GM21825 (cell line): ENCODE data around the gene DHX16.

Experiments used
- ATAC-seq: cut with Tn5 transposase; IDR thresholded peaks from one replicate; pipeline ENCODE4 v1.9.1; 2021; ENCODE audit warnings: mild to moderate bottlenecking, moderate library complexity; ENCODE audit not compliant: unreplicated experiment

DHX16 gene

GRCh38 chr6:30640481-30640880 lies 32.3 kb downstream of the DHX16 start:
- no peak for ATAC-seq

DNA sequence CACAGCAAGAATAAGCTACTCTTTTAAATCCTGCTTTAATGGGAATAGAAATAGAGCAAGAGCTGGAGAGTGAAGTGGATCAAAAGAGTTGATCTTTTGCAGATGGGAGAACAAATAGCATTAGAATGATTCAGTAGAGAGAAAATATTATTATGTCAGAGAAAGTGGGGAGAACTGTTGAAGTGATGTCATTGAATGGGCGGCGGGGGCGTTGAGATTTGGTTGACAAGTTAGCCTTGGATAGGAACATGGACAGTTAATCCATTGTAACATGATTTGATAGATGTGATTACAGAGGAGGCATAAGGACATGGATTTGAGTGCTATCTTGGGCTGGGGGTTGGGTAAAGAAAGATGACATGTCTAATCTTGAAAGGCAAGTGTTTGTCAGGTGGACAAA lies 37.0 kb downstream of the DHX16 start:
- ATAC-seq = no peak

- peak; percentile 82 for ATAC-seq
Observed at GRCh38 chr6:30626484-30627366, 46.1 kb downstream of the DHX16 start, which contains the start of gene ATAT1. Gene ATAT1 (plus strand): TSS chr6:30626874.

- no peak for ATAC-seq
Observed at GRCh38 chr6:30625511-30625910, 47.3 kb downstream of the DHX16 start.

DNA sequence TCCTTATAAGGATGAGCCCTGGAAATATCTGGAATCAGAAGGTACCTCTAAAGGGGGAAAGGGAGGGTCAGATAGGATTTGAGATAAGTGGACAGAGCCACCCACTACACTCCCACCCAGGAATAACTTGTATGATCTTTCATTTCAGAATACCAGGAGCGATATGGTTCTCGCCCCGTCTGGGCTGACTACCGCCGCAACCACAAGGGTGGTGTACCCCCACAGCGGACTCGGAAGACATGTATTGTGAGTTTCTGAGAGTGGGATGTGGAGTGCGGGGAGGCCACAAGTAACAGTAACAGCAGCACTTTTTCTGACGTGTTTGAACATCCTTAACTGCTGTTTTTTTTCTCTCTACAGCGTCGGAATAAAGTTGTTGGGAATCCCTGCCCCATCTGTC lies 53.2 kb downstream of the DHX16 start:
- no peak for ATAC-seq

DNA sequence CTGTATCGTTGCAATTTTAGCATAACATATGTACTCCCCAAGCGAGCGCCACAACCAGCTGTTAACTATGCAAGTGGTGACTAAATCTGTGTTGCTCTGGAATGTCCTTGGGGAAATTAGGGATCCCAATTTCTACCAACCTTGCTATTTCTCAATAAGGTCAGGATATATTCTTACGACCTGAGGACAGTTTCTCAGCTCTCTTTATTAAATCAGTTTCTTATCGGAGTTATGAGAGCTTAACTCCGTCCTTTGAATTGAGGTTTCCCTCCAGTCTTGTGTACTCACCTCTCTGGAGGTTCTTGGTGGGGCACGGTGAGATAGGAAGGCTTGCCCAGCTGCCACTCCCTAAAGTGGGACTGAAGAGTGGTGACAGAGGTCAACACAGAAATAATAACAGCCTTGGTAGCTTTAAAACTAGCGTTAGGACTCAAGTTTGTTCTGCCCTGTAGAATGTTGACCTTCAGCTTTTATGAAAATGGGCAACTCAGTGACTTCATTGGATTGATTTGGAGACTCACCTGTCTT lies 54.5 kb downstream of the DHX16 start:
- no peak for ATAC-seq

GRCh38 chr6:30617565-30618269 lies 55.1 kb downstream of the DHX16 start, which contains the start of gene MRPS18B:
Gene MRPS18B (plus strand): TSS chr6:30617840. CDS start chr6:30617866, 26 bp downstream.
- ATAC-seq = peak; percentile 70

DNA sequence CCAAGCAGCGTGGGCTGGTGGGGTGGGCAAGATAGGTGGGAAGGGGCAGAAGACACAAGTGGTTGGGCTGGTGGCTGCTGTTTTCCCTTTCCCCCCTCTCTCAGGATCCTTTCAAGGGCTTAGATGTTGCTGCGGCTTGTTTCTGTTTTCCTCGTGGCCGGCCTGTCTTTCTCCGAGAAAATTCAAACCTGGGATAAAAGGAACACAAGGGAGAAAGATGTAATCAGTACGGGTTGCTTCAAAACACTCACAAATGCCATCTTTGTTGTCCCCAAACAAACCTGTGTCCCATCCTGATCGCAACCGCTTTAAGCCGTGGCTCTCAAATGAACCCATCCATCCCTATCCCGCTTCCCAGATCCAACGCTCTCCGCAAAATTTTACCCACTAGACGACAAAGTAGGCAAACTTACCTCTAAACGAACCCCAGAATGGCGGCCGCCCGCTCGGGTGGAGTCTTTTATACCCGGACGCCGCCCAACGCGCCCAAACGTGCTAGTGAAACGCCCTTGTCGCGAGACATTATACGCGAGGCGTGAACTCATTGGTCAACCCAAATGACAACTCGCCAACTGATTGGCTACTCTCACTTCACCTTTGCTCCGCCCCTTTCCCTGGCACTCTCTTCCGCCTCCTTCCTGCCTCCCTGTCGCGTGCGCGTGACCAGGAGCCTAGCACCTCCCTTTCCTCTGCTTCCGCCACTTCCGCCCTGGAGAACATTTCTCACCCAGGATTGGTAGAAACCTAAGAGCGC lies 55.8 kb downstream of the DHX16 start, which contains the start of gene PPP1R10:
Gene PPP1R10 (minus strand): TSS at position 433 of the 754 bp plus-strand sequence. CDS start 7,299 bp downstream, outside the sequence.
- ATAC-seq = peak; percentile 72

- no peak for ATAC-seq
Observed at GRCh38 chr6:30615958-30616810, 56.6 kb downstream of the DHX16 start.

DNA sequence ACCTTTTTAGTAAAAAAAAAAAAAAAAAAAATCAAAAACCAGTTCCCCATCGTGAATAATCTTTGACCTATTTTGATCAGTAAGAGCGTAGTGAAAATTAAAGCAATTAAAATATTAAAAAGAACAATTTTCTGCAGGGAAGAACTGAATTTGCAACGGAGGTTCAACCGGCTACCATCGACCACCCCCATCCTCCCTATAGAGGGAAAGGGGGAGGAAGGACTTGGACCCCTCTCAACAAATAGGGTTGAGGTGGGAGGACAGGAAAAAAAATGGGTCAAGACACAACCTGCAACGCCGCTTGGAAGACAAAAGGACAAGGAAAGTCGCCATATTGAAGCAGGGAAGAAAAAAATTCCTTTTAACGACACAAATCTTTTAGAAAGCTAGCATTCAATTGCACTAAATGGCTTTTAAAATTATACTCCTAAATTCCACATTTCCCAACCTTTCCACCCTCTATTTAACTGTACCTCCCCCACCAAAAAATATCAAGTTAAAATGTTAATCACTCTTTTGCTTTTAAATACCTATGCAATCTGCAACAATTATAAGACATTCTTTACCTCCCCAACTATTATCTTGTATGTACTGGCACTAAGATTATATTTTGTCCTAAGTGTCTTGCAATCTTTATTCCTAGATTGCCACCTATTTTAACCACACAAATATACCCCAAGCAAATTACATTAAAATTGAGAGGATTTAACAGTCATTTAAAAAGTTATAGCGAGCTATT lies 57.4 kb downstream of the DHX16 start:
- ATAC-seq = no peak

- ATAC-seq = peak; percentile 33
Observed at GRCh38 chr6:30614843-30615218, 58.0 kb downstream of the DHX16 start.

GRCh38 chr6:30614044-30614842 lies 58.6 kb downstream of the DHX16 start:
- no peak for ATAC-seq

GRCh38 chr6:30613251-30614043 lies 59.4 kb downstream of the DHX16 start:
- no peak for ATAC-seq

- no peak for ATAC-seq
Observed at GRCh38 chr6:30612687-30613248, 60.0 kb downstream of the DHX16 start.

- no peak for ATAC-seq
Observed at GRCh38 chr6:30612213-30612612, 60.6 kb downstream of the DHX16 start.

- ATAC-seq = no peak
Observed at GRCh38 chr6:30611856-30612194, 61.0 kb downstream of the DHX16 start.

- ATAC-seq = no peak
Observed at GRCh38 chr6:30611150-30611855, 61.5 kb downstream of the DHX16 start.
